Upper lobe of left lung (tissue), 4 donors: ENCODE results near the gene CYP46A1.

Source experiments
- EP300 ChIP-seq, 4 donors: sonication (generic); formaldehyde crosslinking; IDR thresholded peaks; one replicate each; pipeline ENCODE4 v1.5.1; 2017; ENCODE audit warnings: antibody characterized with exemption in 4 of 4, control low read depth in 2 of 4
- POLR2A ChIP-seq, 4 donors: fragments of 450-650 bp; IDR thresholded peaks; one replicate each; pipeline ENCODE4 v1.5.1; 2016 to 2017; ENCODE audit warnings: antibody characterized with exemption in 4 of 4, mild to moderate bottlenecking in 2 of 4
- POLR2AphosphoS5 ChIP-seq, 2 donors: sonication (generic); formaldehyde crosslinking; IDR thresholded peaks; one replicate each; pipeline ENCODE4 v1.5.1; 2017; ENCODE audit warnings: antibody characterized with exemption in 2 of 2
- TF ChIP-seq, protein P1 (sequence below), 6 experiments: fragments of 450-650 bp in 4 of 6; fragments of 200-600 bp in 2 of 6; sonication (generic) in 2 of 6; IDR thresholded peaks; one replicate each; pipeline ENCODE4 v1.5.1; 2016 to 2019; ENCODE audit warnings: antibody characterized with exemption in 6 of 6

GRCh38 chr14:99763527-99764221, 79.6 kb downstream of the CYP46A1 start:
- TF ChIP-seq, protein P1, sequence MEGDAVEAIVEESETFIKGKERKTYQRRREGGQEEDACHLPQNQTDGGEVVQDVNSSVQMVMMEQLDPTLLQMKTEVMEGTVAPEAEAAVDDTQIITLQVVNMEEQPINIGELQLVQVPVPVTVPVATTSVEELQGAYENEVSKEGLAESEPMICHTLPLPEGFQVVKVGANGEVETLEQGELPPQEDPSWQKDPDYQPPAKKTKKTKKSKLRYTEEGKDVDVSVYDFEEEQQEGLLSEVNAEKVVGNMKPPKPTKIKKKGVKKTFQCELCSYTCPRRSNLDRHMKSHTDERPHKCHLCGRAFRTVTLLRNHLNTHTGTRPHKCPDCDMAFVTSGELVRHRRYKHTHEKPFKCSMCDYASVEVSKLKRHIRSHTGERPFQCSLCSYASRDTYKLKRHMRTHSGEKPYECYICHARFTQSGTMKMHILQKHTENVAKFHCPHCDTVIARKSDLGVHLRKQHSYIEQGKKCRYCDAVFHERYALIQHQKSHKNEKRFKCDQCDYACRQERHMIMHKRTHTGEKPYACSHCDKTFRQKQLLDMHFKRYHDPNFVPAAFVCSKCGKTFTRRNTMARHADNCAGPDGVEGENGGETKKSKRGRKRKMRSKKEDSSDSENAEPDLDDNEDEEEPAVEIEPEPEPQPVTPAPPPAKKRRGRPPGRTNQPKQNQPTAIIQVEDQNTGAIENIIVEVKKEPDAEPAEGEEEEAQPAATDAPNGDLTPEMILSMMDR (IDR thresholded peaks at IDR 0.05): no peak
- TF ChIP-seq POLR2A (IDR thresholded peaks at IDR 0.05): no peak
- TF ChIP-seq EP300 (IDR thresholded peaks at IDR 0.05): no peak
- TF ChIP-seq POLR2AphosphoS5 (IDR thresholded peaks at IDR 0.05): no peak
